ENCODE data around the gene PSME3IP1. TPM values are rescaled to one million over a fixed set of nuclear protein-coding genes. Genes with fewer than 3 reads are reported as not detected.
A peak's percentile ranks its signal among the peaks of the same experiment; 100 is the strongest.

PSME3IP1 gene
- total and polyA plus RNA-seq, 2 of the 4 experiments (the other 2 are of a cell fraction): 50.2 to 75.2 TPM

DNA sequence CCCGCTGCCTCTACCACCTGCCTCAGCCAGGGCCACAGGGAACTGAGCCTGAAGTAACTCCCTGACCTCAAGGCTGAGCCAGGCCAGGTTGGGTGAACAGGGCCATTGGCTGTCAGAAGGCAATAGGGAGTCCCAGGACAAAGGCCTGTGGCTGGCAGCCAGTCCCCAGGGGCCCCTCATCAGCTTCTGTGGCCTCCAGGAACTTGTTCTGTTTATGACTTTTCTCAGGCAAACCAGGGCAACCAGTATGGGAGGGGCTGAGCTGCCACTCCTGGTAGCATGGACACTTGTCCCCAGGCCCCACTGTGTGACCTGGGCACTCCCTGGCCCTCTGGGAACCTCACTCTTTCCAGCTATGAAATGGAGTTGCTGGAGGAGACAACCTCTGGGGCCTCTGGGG is 53.4 kb downstream of the PSME3IP1 start:
- BruUV-seq (replicated peaks): no TSS peak
- no peak overlapping the region for H2AK5ac ChIP-seq (ENCODE audit: low read depth, low read length)

More for the DNA sequence above, 53.4 kb downstream of the PSME3IP1 start:
- Histone ChIP-seq H2BK120ac (ENCODE audit: low read depth, low read length) (no peak overlapping the region), H4K8ac (ENCODE audit: low read depth in 2 of 2, low read length in 2 of 2) (no peak overlapping the region), H3K4me3 (ENCODE audit: insufficient read depth, low read depth, low read length) (no peak overlapping the region), H3K4ac (ENCODE audit: low read depth, low read length) (no peak overlapping the region), H2AK9ac (replicated peaks; ENCODE audit: low read depth, low read length, poor library complexity) (peak overlapping the region; percentile 78), H3K56ac (ENCODE audit: extremely low read depth, insufficient read depth, low read length) (no peak overlapping the region), H2BK5ac (ENCODE audit: low read depth, low read length, poor library complexity, severe bottlenecking) (no peak overlapping the region), H3K79me1 (ENCODE audit: low read depth in 1 of 2, low read length in 2 of 2) (no peaks in the 10 kb centered on the region), H4K91ac (ENCODE audit: insufficient read depth, low read depth, low read length) (no peak overlapping the region), H4K20me1 (ENCODE audit: insufficient read depth, low read length) (no peaks in the 10 kb centered on the region), H3K4me1 (ENCODE audit: control insufficient read depth, insufficient read depth, low read length) (no peaks in the 10 kb centered on the region), H2BK20ac (ENCODE audit: low read depth, low read length) (no peak overlapping the region), H3K36me3 (ENCODE audit: control insufficient read depth, insufficient read depth, low read length) (no peaks in the 10 kb centered on the region; the same call in 1 of the 2 replicates), H2BK15ac (ENCODE audit: low read depth, low read length) (no peak overlapping the region), H3K27ac (ENCODE audit: insufficient read depth, low read length) (no peak overlapping the region), H3K14ac (replicated peaks; ENCODE audit: low read depth, low read length) (no peak overlapping the region), H3K9ac (ENCODE audit: low read depth, low read length) (no peak overlapping the region), H3K4me2 (ENCODE audit: low read depth, low read length) (no peak overlapping the region), H3K23ac (ENCODE audit: low read depth, low read length) (peak overlapping the region; percentile 27; the same call in 1 of the 2 replicates), H3K27me3 (ENCODE audit: control insufficient read depth, insufficient read depth, low read length) (no peaks in the 10 kb centered on the region), H3K9me3 (ENCODE audit: control insufficient read depth, insufficient read depth, low read length) (no peaks in the 10 kb centered on the region), H2AFZ (replicated peaks; ENCODE audit: low read length, poor library complexity) (no peak overlapping the region), H3K9me1 (ENCODE audit: insufficient read depth, low read length) (peaks cover 3% of the 10 kb centered on the region; the same call in 1 of the 2 replicates), H3K18ac (ENCODE audit: low read depth, low read length) (no peak overlapping the region), H4K5ac (ENCODE audit: low read depth, low read length) (no peak overlapping the region)
- WGBS, 2 experiments (ENCODE audit: extremely low coverage in 2 of 2, insufficient read length in 1 of 2): no CpG with 5 or more reads among the region's 1 CpG
- no peak for TF ChIP-seq RAD21 (IDR thresholded peaks at IDR 0.05; ENCODE audit: low read length)
- no peak for TF ChIP-seq SMC3 (IDR thresholded peaks at IDR 0.05; ENCODE audit: low read depth, low read length)
- dilution Hi-C loops (cut with HindIII; ENCODE audit: low sequenced_read_pairs, unreplicated experiment): no loop called here
- DNase-seq (no peak), ATAC-seq (ENCODE audit: low read depth) (no peak; the same call in 1 of the 2 replicates)
- in situ Hi-C loops (cut with MboI; ENCODE audit: low sequenced_read_pairs): no loop called here
- ChIA-PET POLR2A (ENCODE audit: unreplicated experiment) (no interaction called here), CTCF (no interaction called here)
- intact Hi-C loops (cut with micrococcal nuclease): no loop called here
